CD4-positive, alpha-beta T cell treated with Interleukin-17A for 1 hour (primary cell): ENCODE results near the gene SNTG2.
A peak's percentile ranks its signal among the peaks of the same experiment; 100 is the strongest.
"Not testable (repeated sequence)": the region's sequence is repeated elsewhere in the genome, so short reads cannot be mapped to it uniquely, and the experiment has no call there.

ENCODE experiments used
- DNase-seq: peaks from one replicate; pipeline ENCODE4 v3.0.0-alpha.2; 2020

The SNTG2 gene

DNA sequence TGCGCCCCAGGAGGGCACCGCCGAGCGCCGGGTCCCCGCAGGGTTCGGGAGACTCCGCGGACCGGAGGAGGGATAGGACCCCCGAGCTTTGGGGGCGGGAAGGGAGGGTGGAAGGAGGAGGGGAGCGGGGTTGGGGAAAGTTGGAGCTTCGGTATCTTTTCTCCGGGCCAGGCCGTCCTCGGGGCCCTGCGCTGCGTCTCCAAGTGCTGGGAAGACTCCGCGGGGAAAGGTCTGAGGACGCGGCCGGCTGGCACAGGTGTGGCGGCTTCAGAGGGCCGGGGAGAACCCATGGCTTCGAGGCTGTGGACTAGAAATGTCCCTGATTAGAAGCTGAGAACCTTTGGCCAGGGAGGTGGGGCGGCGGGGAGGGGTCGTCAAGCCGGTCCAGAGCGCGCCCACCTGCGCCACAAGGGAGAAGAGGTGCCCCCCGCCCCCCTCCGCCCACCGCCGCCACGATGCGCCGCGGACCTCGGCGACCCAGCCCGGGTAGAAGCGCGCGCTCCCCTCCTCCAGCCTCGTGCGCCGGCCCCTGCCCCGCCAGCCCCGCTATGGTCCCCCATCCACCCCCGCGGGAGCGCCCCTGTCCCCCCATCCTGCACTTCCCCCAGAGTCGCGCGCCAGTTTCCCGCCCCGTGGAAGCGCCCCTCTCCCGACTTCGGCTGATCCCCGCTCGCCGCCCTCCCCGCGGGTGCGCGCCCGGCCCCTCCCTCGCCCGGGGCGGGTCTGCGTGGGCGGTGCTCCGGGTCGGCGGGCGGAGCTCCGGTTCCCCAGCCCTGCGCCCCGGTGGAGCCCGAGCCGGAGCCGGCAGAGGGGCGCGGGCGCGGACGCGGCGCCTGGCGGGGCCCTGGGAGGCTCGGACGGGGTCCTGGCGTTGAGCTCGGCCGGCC is at the start of gene SNTG2:
SNTG2 (plus strand) TSS at position 770 of the 887 bp plus-strand sequence. CDS start 148 bp downstream, outside the sequence.
- DNase-seq: peak; percentile 33

DNA sequence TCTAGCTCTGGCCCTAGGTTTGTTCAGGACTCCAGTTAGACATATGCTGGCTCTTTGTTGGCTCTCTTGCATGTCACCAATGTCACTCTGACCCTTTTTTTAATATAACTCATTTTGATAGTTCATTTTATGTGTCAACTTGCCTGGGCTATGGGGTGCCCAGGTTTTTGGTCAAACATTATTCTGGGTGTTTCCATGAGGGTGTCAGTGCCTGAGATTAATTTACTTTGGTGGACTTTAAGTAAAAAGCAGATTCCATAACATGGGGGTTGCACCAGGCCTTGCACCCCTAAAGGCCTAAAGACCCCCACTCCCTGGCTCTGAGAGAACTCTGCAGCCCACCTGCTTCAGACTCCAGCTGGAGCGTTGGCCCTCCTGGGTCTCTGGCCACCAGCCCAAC is 48.1 kb upstream of the SNTG2 start:
- DNase-seq: no peak

DNA sequence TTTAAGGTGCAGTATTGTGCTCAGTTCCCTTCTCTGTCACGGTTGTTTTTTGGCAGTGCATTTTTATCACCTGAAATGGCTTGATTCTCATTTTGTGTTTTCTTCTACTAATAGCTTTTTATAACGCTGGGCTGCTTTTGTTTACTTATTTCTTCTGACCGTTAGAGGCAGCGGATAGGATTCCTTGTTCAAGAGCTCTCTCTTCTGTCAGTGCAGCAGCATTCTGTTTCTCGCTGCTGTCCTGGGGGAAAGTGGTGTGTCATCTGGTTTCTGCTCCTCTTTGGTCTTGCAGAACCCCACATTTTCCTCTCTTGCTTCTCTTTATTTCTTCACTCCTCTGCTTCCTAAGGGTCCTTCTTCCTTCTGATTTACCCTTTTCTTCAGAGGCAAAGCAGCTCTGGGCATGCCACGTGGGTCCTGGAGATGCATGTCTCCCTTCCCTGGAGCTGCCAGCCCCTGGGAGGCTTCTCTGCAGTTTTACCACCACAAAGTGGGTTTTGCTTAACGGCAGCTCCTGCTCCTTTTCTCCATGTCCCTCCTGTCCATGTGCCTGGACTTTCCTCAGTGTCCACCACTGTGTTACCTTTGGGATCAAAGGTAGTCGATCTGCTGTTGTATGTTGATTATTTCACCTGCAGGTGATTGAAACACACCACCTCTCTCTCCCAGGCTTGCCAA is 47.3 kb upstream of the SNTG2 start:
- no peak for DNase-seq

DNA sequence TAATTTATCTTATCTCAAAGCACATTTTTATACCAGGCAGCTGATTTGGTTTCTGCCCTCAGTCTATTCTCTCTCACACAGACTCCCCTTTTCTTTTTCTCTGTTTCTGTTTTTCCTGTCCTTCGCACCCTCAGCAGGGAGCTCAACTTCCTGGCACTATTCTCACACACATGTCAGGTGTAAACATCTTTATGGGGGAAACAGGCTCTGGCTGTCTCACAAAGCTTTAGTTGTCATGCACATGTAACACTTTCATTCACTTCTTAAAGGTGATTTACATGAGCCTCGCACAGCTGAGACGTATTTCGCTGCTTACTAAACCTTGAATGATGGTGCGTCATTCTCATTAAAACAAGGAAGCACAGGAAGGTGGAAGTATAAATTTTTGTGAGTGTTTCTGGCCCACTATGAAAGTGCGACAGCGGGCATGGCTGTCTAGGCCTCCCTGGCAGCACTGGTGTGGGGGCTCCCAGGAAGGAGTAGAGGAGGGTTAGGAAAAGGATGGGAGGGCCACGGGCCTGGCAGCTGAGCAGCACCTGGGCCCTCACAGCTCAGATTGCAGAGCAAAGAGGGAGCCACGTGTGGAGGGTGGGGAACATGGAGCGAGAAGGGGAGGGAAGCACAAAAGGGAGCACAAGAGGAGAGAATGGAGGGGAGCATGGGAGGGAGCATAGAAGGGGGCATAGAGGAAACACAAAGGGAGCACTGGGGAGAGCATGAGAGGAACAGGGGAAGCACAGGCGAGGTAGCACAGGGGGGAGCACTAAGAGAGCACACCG is 46.2 kb upstream of the SNTG2 start:
- no peak for DNase-seq

DNA sequence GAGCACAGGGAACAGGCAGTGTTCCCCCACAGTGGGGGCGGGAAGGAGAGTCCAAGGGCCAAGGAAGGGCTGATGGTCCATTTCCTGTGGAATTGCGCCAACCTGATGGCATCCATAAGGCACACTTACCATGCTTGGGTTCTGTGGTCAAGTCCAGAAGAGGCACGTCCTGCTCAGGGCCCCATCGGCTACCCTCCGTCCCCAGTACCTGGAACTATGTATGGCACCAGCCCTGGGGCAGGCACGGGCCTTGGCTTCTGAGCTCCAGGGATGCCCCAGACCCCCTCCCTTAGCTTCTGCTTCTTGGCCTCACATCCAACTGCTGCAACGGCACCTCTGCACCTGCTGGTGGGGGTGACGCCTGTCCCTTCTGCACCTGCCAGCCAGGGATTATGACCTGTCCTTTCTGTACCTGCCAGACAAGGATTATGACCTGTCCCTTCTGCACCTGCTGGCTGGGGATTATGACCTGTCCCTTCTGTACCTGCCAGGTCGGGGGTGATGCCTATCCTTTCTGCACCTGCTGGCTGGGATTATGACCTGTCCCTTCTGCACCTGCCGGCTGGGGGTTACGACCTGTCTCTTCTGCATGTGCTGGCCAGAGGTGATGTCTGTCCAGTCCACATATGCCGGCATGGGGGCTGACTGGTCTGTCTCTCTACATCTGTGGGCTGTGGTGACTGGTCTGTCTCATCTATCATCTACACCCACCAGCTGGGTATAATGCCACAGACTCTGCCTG is 45.4 kb upstream of the SNTG2 start:
- no peak for DNase-seq

DNA sequence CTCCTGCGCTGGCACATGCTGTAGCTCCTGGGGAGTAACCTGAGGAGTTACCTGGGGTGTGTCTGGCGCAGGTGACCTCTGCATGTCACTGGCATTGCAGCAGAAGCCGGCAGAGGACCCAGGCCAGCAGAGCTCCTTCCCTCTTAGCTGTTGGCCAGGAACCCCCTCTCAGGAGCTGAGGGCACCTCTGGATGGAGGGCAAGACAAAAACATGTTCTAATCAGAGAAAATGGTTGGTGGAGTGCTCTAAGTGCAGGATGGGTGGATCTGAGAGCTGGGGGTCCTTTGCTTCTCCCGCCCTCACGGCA is 44.9 kb upstream of the SNTG2 start:
- DNase-seq: no peak

DNA sequence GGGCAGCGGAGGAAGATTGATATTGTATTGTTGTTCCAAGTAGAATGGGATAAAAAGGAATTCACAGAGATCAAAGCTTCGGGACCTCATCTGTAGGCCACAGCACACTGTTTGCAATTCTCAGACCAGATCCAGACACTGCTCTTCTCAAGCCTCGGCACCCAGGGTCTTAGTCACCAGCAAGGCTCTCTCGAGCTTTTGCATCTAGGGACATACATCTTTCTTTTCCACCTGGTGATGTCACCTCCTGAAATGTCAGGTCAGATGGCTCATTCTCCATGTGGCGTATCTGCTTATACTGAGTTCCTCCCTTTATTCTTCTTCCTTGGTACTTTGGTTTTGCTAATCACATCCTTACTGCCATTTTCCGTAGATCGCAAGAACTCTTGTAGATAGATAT is 42.9 kb upstream of the SNTG2 start:
- no peak for DNase-seq

DNA sequence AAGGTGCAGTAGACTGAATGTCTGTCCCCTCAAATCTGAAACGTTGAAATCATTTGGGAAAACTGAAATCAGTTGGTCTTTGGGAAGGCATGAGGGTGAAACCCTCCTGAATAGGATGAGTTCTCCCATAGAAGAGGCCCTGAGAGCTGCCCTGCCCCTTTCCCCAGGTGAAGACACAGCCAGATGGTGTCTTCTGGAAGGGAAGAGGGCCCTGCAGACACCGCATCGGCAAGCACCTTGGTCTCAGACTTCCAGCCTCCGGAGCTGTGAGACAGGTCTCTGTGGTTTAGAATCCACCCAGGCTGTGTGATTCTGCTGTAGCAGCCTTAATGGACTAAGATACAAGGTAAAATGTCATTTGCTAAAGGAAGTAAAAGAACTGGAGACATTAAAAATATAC is 42.1 kb upstream of the SNTG2 start:
- no peak for DNase-seq

DNA sequence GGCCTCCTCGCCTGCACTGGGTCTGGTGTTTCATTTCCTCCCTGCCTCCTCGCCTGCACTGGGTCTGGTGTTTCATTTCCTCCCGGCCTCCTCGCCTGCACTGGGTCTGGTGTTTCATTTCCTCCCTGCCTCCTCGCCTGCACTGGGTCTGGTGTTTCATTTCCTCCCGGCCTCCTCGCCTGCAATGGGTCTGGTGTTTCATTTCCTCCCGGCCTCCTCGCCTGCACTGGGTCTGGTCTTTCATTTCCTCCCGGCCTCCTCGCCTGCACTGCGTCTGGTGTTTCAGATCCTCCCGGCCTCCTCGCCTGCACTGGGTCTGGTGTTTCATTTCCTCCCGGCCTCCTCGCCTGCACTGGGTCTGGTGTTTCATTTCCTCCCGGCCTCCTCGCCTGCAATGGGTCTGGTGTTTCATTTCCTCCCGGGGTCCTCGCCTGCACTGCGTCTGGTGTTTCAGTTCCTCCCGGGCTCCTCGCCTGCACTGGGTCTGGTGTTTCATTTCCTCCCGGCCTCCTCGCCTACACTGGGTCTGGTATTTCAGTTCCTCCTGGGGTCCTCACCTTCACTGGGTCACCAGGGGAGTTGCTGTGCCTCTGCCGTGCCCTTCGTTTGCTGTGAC is 40.8 kb upstream of the SNTG2 start:
- not testable (repeated sequence) for DNase-seq

DNA sequence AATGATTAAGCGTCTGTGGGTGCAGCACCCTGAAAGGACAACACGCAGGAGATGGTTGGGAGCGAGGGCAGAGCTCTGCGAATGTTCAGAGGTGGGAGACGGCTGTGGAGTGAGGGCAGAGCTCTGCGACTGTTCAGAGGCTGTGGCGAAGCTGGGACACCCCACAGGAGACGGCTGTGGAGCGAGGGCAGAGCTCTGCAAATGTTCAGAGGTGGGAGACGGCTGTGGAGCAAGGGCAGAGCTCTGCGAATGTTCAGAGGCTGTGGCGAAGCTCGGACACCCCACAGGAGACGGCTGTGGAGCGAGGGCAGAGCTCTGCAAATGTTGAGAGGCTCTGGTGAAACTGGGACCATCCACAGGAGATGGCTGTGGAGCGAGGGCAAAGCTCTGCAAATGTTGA is 40.0 kb upstream of the SNTG2 start:
- DNase-seq: no peak

DNA sequence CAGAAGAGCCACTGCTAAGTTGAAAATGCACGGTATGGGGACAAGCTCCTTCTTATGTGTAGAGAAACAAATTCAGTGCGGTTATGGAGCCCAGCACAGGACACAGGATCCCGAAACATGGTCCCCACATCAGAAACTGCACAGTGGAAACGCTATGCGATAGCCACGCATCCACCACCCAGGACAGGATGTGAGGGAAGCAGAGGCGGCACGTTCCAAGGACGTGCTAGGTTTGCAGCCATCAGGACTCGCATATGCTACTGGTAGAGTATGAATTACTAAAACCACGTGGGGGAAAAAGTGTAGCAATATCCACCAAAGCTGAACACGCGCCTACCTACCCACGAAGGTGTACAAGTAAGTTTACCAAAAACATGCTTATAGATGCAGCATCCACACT is 34.7 kb upstream of the SNTG2 start:
- no peak for DNase-seq

DNA sequence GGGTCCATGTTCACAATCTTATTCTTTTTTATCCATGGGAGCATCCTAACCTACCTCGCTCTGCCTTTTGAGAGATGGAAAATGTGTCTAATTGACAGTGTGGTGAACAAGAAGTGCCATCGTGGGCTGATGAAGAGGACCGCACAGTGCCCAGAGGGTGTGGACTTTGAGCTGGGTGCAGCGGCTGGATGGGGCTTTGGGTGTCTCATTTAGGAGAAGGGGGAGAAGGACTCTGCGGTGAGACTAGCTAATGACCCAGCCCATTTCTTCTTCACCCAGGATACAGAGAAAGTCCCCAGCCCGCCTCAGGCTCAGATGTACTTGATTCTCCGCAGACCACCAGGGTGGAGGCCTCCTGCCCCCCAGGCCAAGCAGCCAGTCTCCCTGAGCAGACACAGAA is 33.7 kb upstream of the SNTG2 start:
- no peak for DNase-seq

DNA sequence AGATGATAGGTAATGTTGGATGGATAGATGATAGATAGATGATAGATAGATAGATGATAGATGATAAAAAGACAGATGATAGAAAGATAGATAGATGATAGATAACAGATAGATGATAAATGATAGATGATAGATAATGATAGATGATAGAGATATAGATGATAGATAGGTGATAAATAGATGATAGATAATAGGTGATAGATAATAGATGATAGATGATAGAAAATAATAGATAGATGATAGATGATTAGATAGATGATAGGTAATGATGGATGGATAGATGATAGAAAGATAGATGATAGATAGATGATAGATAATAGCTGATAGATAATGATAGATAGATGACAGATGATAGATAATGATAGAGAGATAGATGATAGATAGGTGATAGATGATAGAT is 31.0 kb upstream of the SNTG2 start:
- no peak for DNase-seq

DNA sequence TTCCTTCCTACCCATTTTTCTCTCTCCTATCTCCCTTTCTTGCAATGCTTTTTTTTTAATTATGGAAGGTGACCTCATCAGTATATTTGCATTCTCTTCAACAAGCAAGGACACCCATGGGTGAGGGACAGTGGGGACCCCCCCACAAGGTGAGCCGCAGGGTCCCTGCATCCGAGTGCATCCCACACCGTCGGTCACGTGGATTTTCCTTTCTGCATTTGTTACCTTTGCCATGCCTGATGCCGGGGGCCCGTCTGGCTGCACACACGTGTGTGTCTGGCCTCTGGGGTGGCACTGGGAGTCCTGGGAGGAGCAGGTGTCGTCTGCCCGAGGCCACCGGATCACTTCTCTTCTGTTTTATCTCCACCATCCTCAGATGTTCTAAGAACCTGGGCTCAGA is 30.1 kb upstream of the SNTG2 start:
- no peak for DNase-seq

DNA sequence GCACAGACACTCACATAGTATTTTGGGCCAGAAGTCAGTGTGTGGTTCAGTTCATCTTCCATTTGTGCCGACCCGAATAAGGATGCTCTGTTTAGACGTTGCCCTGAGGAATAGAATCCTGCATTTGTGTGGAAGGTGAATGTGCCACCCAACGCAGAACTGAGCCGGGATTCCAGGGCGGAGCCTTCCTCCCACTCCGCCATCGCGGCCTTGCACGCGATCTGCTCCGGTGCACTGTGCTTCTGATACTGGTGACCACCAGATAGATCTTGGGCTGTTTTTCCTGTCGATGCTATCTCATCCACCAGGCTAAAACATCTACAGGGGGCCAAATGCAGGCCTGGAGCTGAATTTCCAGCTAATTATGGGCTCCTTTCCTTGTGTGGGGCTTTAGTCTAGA is 29.6 kb upstream of the SNTG2 start:
- DNase-seq: no peak

DNA sequence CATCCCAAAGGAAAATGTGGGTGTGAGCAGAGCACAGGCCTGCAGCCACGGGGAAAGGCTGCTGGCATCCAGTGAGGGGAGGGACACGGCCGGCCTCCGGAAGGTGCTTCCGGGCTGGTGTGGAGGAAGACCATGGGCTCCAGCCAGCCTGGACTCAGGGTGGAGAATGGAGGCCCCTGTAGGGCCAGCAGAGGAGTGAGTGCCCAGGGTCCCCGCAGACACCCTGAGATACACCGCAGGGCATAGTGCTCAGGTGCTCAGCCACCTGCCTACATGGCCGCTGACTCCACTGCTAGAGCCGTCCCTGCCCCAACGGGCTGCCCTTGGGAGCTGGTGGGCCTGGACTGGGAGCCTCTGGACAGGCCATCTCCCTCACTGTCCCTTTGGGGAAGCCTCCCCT is 28.5 kb upstream of the SNTG2 start:
- no peak for DNase-seq

DNA sequence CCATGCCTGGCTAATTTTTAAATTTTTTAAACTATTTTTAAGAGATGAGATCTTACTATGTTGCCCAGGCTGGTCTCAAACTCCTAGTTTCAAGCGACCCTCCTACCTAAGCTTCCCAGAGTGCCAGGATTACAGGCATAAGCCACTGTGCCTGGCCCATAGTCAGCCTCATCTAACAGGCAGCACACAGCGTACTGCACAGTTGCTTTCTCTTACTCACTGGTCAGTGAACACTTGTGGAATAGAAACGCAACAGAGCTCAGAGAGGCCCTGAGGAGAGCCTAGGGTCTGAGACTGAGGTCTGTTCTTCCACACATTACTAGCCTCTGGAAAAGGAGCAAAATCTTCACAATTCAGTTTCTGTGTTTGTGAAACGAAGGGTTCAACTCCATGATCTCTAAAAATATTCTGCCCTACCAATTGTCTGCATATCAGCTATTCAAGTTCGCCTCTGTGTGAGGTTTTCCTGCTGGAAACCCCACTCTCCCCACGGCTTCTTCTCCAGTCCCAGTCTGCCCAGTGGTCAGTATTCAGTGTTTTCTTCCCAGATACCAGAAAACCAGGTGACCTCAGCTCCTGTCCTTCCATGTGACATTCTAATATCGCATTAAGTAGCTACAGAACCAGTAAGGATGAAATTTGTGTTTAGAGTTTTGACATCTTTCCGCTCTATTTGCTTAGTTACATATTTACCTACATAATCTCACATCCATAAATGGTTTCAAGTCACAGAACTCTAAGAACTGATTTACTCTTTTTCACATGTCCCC is 26.6 kb upstream of the SNTG2 start:
- no peak for DNase-seq

DNA sequence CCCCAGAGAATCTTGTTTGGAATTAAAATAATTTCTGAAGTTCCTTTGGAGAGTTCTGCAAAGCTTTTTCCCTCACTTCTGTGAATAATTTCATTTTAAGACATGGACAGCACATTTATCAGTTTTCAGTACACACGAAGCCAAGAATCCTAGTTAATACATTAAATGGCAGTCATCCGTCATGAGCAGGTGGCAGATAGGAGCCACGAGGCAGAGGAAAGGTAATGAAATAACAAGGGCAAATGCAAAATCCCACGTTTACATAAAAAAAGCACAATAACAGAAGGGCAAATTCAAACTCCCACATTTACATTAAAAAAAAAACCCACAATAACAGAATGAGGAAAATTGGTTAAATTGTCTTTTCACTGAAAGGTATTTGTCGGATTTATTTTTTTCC is 25.9 kb upstream of the SNTG2 start:
- DNase-seq: no peak

DNA sequence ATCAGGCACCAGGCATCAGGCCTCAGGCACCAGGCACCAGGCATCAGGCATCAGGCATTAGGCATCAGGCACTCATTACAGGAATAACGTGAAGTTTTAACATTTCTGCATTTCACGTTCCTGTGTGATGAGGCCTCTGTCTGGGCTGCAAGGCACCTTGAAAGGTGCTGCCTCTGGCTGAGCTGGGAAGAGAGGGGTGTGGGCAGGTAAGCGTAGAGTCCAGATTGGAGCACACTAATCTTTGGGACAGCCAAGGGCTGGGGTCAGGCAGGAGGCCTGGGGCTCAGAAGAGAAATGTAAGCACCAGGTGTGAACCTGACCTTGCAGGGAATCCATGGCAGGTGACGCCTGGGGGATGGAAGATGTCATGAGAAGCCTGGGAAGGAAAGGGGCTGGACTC is 25.3 kb upstream of the SNTG2 start:
- DNase-seq: no peak

DNA sequence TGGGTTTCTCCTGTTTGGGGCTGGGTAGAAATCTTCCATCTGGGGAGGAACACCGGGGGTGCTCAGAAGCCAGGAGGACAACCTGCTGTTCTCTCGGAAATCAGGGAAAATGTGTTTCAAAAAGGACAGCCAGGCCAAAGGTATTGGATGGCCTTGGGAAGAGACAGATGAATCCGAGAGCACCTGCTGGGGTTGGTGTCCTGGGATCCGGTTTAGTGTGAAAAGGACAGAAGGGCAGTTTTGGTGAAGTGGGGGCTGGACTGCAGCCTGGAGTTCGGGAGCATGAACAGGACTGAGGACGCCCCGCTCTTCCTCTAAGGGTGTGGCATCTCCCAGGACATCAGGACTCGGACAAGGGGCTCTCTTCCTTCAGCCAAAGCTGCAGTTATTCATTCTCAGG is 24.9 kb upstream of the SNTG2 start:
- no peak for DNase-seq

DNA sequence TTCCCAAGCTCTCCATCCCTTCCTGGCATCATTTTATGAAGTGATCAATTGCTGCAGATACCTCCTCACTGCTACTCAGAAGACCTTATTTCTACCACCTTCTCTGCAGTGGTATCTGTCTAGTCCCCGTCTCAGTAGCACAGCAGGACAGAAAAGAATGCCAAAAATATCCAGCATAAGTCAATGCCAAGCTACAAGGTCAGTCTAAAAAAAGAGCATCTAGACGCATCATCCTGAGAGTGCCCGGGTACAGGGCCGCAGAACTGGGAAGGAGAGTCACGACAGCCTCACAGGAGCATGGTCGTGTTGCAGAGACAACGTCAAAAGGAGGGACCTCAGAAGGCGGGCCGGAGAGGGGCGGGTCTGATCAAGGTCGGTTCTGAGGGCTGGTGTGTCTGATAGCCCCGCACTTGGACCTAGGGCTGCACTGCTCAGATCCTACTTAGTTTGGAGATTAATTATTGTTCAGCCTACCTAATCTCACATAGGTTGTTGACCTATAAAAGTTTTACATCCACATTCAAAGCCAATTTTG is 24.3 kb upstream of the SNTG2 start:
- no peak for DNase-seq

DNA sequence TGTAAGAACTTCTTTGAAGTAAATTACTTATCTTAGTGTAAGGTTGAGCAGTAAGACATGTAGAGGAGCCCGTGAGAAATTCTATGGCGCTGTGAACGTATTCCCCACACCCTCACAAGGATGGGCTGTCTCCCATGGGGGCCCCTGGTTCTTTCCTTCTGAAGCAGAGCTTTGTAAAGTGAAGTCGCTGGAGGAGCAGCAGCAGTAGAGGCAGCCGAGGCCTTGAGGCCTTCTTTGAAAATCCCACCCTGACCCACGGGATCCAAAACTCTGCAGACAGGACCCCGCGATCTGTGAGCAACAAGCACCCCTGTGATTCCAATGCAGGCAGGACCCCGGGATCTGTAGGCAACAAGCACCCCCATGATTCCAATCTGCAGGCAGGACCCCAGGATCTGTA is 23.8 kb upstream of the SNTG2 start:
- no peak for DNase-seq
